GM12878 (cell line): ENCODE data around the gene LASP1. TPM values are rescaled to one million over a fixed set of nuclear protein-coding genes. Genes with fewer than 3 reads are reported as not detected.

Experiments
- ATAC-seq: fragments of 200-7000 bp; cut with Tn5 transposase; 3 replicates; pipeline ENCODE4 v1.9.1; 2020; ENCODE audit warnings: mild to moderate bottlenecking, moderate library complexity
- BruUV-seq: library from RNA; stranded (reverse); fragments of 400-500 nt; replicated peaks from 2 replicates; lab custom pipeline; 2021; lab: Mats Ljungman, UMichigan
- CTCF ChIA-PET: fragments of 300-600 bp; sonication (Branson Sonifier 250); formaldehyde crosslinking; extraction: SDS; loops from one replicate; lab custom pipeline; 2021; ENCODE audit warnings: inconsistent platforms; lab: Yijun Ruan, JAX
- POLR2A ChIA-PET: fragments of 350-600 bp; formaldehyde crosslinking; extraction: SDS; loops from one replicate; lab custom pipeline; 2021; ENCODE audit warnings: inconsistent platforms; lab: Charles Lee
- RAD21 ChIA-PET: fragments of 300-600 bp; sonication (Branson Sonifier 250); formaldehyde crosslinking; loops from one replicate; lab custom pipeline; 2023; ENCODE audit warnings: antibody characterized with exemption; ENCODE audit not compliant: unreplicated experiment; lab: Charles Lee
- SMC1A ChIA-PET: fragments of 300-600 bp; sonication (Branson Sonifier 250); formaldehyde crosslinking; loops from one replicate; lab custom pipeline; 2023; ENCODE audit not compliant: unreplicated experiment, uncharacterized antibody; lab: Charles Lee
- DNase-seq: peaks from one replicate; pipeline ENCODE4 v3.0.0-alpha.2; 2011; ENCODE audit warnings: low read depth, low spot score
- FAIRE-seq: peaks from 3 replicates; lab custom pipeline; 2011; peaks lifted over from hg19 to GRCh38; lab: Jason Lieb, UNC
- H2AFZ ChIP-seq: 2 replicates; pipeline ENCODE4 v1.6.0; 2011; ENCODE audit warnings: low read depth, low read length, control low read depth; ENCODE audit not compliant: control insufficient read depth
- H3K27ac ChIP-seq: 2 replicates; pipeline ENCODE4 v1.5.1; 2011; ENCODE audit warnings: control low read depth; ENCODE audit not compliant: control insufficient read depth, insufficient read depth
- H3K27me3 ChIP-seq, 2 experiments: replicated peaks in 1 of 2; 2 replicates each; pipeline versions ENCODE4 v1.6.0 to v1.6.1; 2011; ENCODE audit warnings: low read length in 1 of 2; ENCODE audit not compliant: control insufficient read depth in 2 of 2, insufficient read depth in 2 of 2
- H3K36me3 ChIP-seq, 2 experiments: 2 replicates each; pipeline ENCODE4 v1.5.1; 2011; ENCODE audit warnings: low read length in 1 of 2; ENCODE audit not compliant: control insufficient read depth in 2 of 2, insufficient read depth in 2 of 2
- H3K4me1 ChIP-seq: 2 replicates; pipeline ENCODE4 v1.6.1; 2011; ENCODE audit warnings: mild to moderate bottlenecking, low read length, moderate library complexity, mixed read lengths; ENCODE audit not compliant: control insufficient read depth, insufficient read depth
- H3K4me2 ChIP-seq: 2 replicates; pipeline ENCODE4 v1.6.0; 2011; ENCODE audit warnings: control low read depth; ENCODE audit not compliant: control insufficient read depth, insufficient read depth
- H3K4me3 ChIP-seq: fragments of 200-600 bp; sonication (generic); 2 replicates; pipeline ENCODE4 v1.5.1; 2016
- H3K79me2 ChIP-seq: 2 replicates; pipeline ENCODE4 v1.6.0; 2011; ENCODE audit warnings: low read length; ENCODE audit not compliant: control insufficient read depth, insufficient read depth
- H3K9ac ChIP-seq: 2 replicates; pipeline ENCODE4 v1.8.0; 2011; ENCODE audit warnings: low read length, control low read depth, mixed read lengths; ENCODE audit not compliant: control insufficient read depth, insufficient read depth
- H3K9me3 ChIP-seq: replicated peaks from 3 replicates; pipeline ENCODE4 v1.5.1; 2011; ENCODE audit warnings: mild to moderate bottlenecking, low read length; ENCODE audit not compliant: control insufficient read depth, insufficient read depth
- H4K20me1 ChIP-seq: 2 replicates; pipeline ENCODE4 v1.6.0; 2011; ENCODE audit not compliant: control insufficient read depth, insufficient read depth
- ASH2L ChIP-seq: fragments of 300-600, 200-600 bp; sonication (generic); IDR thresholded peaks from 2 replicates; pipeline ENCODE4 v1.6.1; 2017; ENCODE audit warnings: low read depth, mild to moderate bottlenecking, borderline replicate concordance
- BRCA1 ChIP-seq: IDR thresholded peaks from 2 replicates; pipeline ENCODE4 v1.6.1; 2011; ENCODE audit warnings: low read depth, low read length, improper control_type of control experiment
- CBFB ChIP-seq: IDR thresholded peaks from 2 replicates; pipeline ENCODE4 v1.6.1; 2016; ENCODE audit warnings: antibody characterized with exemption, low read depth
- HDAC2 ChIP-seq: fragments of 200-600 bp; sonication (generic); IDR thresholded peaks from 2 replicates; pipeline ENCODE4 v1.6.1; 2017
- KDM1A ChIP-seq: fragments of 200-600 bp; sonication (generic); IDR thresholded peaks from 2 replicates; pipeline ENCODE4 v1.6.1; 2016; ENCODE audit warnings: borderline replicate concordance
- MXI1 ChIP-seq: fragments of 150-350 bp; IDR thresholded peaks from 2 replicates; pipeline ENCODE4 v1.6.1; 2011; ENCODE audit warnings: low read depth, mild to moderate bottlenecking, inconsistent platforms, low read length, improper control_type of control experiment
- NFXL1 ChIP-seq: fragments of 450-650 bp; IDR thresholded peaks from 2 replicates; pipeline ENCODE4 v1.6.1; 2017; ENCODE audit warnings: antibody characterized with exemption, mild to moderate bottlenecking, borderline replicate concordance
- PKNOX1 ChIP-seq: fragments of 450-650 bp; IDR thresholded peaks from 2 replicates; pipeline ENCODE4 v1.6.1; 2016; ENCODE audit warnings: mild to moderate bottlenecking
- POLR2A ChIP-seq: IDR thresholded peaks from 2 replicates; pipeline ENCODE4 v1.6.1; 2011; ENCODE audit warnings: low read depth, mild to moderate bottlenecking, low read length
- RCOR1 ChIP-seq: conservative IDR thresholded peaks from 2 replicates; pipeline ENCODE4 v1.6.1; 2012; ENCODE audit warnings: low read depth, low read length, improper control_type of control experiment
- ZBTB4 ChIP-seq: fragments of 450-650 bp; formaldehyde crosslinking; IDR thresholded peaks from 2 replicates; pipeline ENCODE4 v1.4.0; 2022; ENCODE audit warnings: mild to moderate bottlenecking, moderate library complexity
- WGBS: methylation state at CpG from one replicate; pipeline ENCODE4 v1.1.6; 2016; ENCODE audit warnings: low lambda C conversion rate; ENCODE audit not compliant: insufficient replicate concordance, insufficient coverage; ENCODE audit errors: missing lambda C conversion rate; 5-methylcytosine and 5-hydroxymethylcytosine counted together
- in situ Hi-C: fragments of 300-500 bp; cut with MboI; formaldehyde crosslinking; loops from 9 replicates; pipeline ENCODE4 v1.14.3; 2018; ENCODE audit warnings: mixed read lengths
- intact Hi-C: fragments of 100-400 bp; cut with micrococcal nuclease; formaldehyde crosslinking; loops from one replicate; pipeline ENCODE4 v1.14.2; 2022; ENCODE audit not compliant: unreplicated experiment
- polyA plus RNA-seq, 11 experiments: library from polyadenylated mRNA; depleted of rRNA in 4 of 11; unstranded in 6 of 11; stranded (reverse) in 5 of 11; fragments of >200 nt; fragmentation: Nextera tagmentation in 4 of 11; fragmentation: Illumina TruSeq in 1 of 11; extraction: Ambion mirVana in 4 of 11; extraction: Trizol in 1 of 11; gene quantifications; 1 replicate in 1 of 11; 2 replicates in 10 of 11; pipeline versions ENCODE4 v1.2.1 to v1.2.3, GENCODE V29; 2011 to 2016; ENCODE audit warnings: inconsistent platforms in 2 of 11, missing spikeins in 2 of 11, low read depth in 1 of 11
- total RNA-seq, 4 experiments: library from RNA; depleted of rRNA in 3 of 4; stranded (reverse); fragments of >200 nt in 3 of 4; fragmentation: Illumina TruSeq in 1 of 4; extraction: Trizol in 1 of 4; gene quantifications; 2 replicates each; pipeline versions ENCODE4 v1.2.1 to v1.2.3, GENCODE V29; 2013 to 2021
- TF ChIP-seq, protein P1 (sequence below): fragments of 450-650 bp; IDR thresholded peaks from 2 replicates; pipeline ENCODE4 v1.6.1; 2018; ENCODE audit warnings: borderline replicate concordance, mild to moderate bottlenecking; ENCODE audit not compliant: partially characterized antibody

The LASP1 gene
- total and polyA plus RNA-seq, 10 of the 15 experiments (the other 5 are each of a cell fraction or from before 2014, with no cell fraction given): 21.0 to 114 (median 59.3) TPM

GRCh38 chr17:38892620-38893019 is 22.8 kb downstream of the LASP1 start:
- peaks cover 30 to 44% of the 10 kb centered on the region in 2 experiments for H3K36me3 ChIP-seq
- H3K4me1 ChIP-seq: peaks cover 6% of the 10 kb centered on the region
- FAIRE-seq: no peak
- H3K9me3 ChIP-seq: no peaks in the 10 kb centered on the region; the same call in 2 of the 3 replicates
- no TSS peak for BruUV-seq
- H3K27ac ChIP-seq: no peak overlapping the region
- no peaks in the 10 kb centered on the region for H4K20me1 ChIP-seq
- H3K27me3 ChIP-seq: no peaks in the 10 kb centered on the region
- no peak overlapping the region for H2AFZ ChIP-seq
- POLR2A ChIA-PET: no interaction called here
- H3K79me2 ChIP-seq: no peaks in the 10 kb centered on the region; the same call in 1 of the 2 replicates
- in situ Hi-C loops: no loop called here
- RAD21 ChIA-PET: no interaction called here
- WGBS: 85% methylated on average over 13 of the region's 13 CpGs
- DNase-seq: no peak
- TF ChIP-seq POLR2A (peak; percentile 38; the same call in 1 of the 2 replicates), KDM1A (no peak), MXI1 (no peak), HDAC2 (no peak), RCOR1 (no peak)
- H3K9ac ChIP-seq: no peak overlapping the region
- H3K4me2 ChIP-seq: no peak overlapping the region
- intact Hi-C loops: no loop called here
- no peak for ATAC-seq
- no peak overlapping the region for H3K4me3 ChIP-seq
- CTCF ChIA-PET: no interaction called here
- SMC1A ChIA-PET: no interaction called here

DNA sequence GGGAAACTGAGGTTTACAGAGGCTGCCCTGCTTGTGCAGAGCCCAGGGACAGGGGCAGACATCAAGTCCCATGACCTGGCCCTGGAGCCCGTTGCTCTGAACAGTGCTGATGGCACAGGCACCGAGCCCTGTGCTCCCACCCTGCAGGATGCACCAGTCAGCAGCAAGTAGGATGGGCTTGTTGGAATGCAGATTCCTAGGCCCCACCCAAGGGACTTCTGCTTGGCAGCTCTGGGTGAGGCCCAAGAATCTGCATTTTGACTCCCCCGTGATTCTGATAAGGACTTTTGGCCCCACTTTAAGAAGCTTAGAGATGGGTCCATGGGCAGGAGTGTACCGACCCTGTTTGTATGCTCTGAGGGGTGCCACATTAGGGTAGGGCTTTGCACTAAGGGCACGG is 23.3 kb downstream of the LASP1 start:
- H3K36me3 ChIP-seq: peaks cover 29 to 42% of the 10 kb centered on the region in 2 experiments
- TF ChIP-seq BRCA1 (no peak), ASH2L (no peak), NFXL1 (no peak), CBFB (no peak), ZBTB4 (CRISPR knock-in tag) (no peak), PKNOX1 (no peak)
- TF ChIP-seq, protein P1, sequence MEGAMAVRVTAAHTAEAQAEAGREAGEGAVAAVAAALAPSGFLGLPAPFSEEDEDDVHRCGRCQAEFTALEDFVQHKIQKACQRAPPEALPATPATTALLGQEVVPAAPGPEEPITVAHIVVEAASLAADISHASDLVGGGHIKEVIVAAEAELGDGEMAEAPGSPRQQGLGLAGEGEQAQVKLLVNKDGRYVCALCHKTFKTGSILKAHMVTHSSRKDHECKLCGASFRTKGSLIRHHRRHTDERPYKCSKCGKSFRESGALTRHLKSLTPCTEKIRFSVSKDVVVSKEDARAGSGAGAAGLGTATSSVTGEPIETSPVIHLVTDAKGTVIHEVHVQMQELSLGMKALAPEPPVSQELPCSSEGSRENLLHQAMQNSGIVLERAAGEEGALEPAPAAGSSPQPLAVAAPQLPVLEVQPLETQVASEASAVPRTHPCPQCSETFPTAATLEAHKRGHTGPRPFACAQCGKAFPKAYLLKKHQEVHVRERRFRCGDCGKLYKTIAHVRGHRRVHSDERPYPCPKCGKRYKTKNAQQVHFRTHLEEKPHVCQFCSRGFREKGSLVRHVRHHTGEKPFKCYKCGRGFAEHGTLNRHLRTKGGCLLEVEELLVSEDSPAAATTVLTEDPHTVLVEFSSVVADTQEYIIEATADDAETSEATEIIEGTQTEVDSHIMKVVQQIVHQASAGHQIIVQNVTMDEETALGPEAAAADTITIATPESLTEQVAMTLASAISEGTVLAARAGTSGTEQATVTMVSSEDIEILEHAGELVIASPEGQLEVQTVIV: no peak

More for the DNA sequence above, 23.3 kb downstream of the LASP1 start:
- H2AFZ ChIP-seq: no peak overlapping the region
- RAD21 ChIA-PET: no interaction called here
- peaks cover 11% of the 10 kb centered on the region for H3K4me1 ChIP-seq
- FAIRE-seq: no peak
- no peak overlapping the region for H3K9ac ChIP-seq
- POLR2A ChIA-PET: interaction anchor here (1.2 kb wide), 1 partner anchor 21 kb away, joined by 4 read pairs; no protein-coding TSS in a partner anchor
- SMC1A ChIA-PET: interaction anchor here (1.0 to 1.3 kb wide), 2 partner anchors 16 to 50 kb away, joined by 3 read pairs; no protein-coding TSS in a partner anchor
- no peak overlapping the region for H3K4me3 ChIP-seq
- H3K27ac ChIP-seq: no peak overlapping the region
- H3K4me2 ChIP-seq: no peak overlapping the region
- no peaks in the 10 kb centered on the region for H3K27me3 ChIP-seq
- intact Hi-C loops (no loop called here), in situ Hi-C loops (no loop called here)
- no peaks in the 10 kb centered on the region; the same call in none of the 2 replicates for H3K79me2 ChIP-seq
- H4K20me1 ChIP-seq: no peaks in the 10 kb centered on the region
- DNase-seq: no peak
- ATAC-seq: no peak
- CTCF ChIA-PET: no interaction called here
- no peaks in the 10 kb centered on the region; the same call in 2 of the 3 replicates for H3K9me3 ChIP-seq
- BruUV-seq: no TSS peak
- 82% methylated on average over 5 of the region's 5 CpGs for WGBS
